A549 (cell line): ENCODE measurements around the gene ODR4.

Experiments
- CEBPB ChIP-seq, 2 experiments: fragments of >200 bp in 1 of 2; sonication (Bioruptor Twin) in 1 of 2; formaldehyde crosslinking in 1 of 2; IDR thresholded peaks; 2 replicates each; pipeline ENCODE4 v1.6.1; 2012 to 2016
- EP300 ChIP-seq, 2 experiments: fragments of >200 bp; sonication (Bioruptor Twin); formaldehyde crosslinking; IDR thresholded peaks; 2 replicates in 1 of 2; 3 replicates in 1 of 2; pipeline ENCODE4 v1.6.1; 2016 to 2017
- MYC ChIP-seq: IDR thresholded peaks from 2 replicates; pipeline ENCODE4 v1.6.1; 2012; ENCODE audit warnings: mild to moderate bottlenecking, inconsistent platforms, low read length, improper control_type of control experiment, borderline replicate concordance
- NFE2L2 ChIP-seq: fragments of 150-350 bp; conservative IDR thresholded peaks from 2 replicates; pipeline ENCODE4 v1.6.1; 2014; ENCODE audit warnings: low read length
- POLR2A ChIP-seq: IDR thresholded peaks from 2 replicates; pipeline ENCODE4 v1.6.1; 2012; ENCODE audit warnings: mild to moderate bottlenecking, low read length
- POLR2AphosphoS2 ChIP-seq: conservative IDR thresholded peaks from 2 replicates; pipeline ENCODE4 v1.6.1; 2012; ENCODE audit warnings: low read length, improper control_type of control experiment, inconsistent platforms
- RNF2 ChIP-seq: fragments of 200-600 bp; sonication (generic); IDR thresholded peaks from 2 replicates; pipeline ENCODE4 v1.6.1; 2016; ENCODE audit warnings: low read depth, mild to moderate bottlenecking, antibody characterized with exemption, moderate library complexity, borderline replicate concordance
- SREBF2 ChIP-seq: fragments of 450-650 bp; IDR thresholded peaks from 2 replicates; pipeline ENCODE4 v1.6.1; 2014; ENCODE audit warnings: mild to moderate bottlenecking, moderate library complexity
- TP53 ChIP-seq: fragments of 250-450 bp; sonication (Bioruptor Pico); IDR thresholded peaks from 2 replicates; pipeline ENCODE4 v1.5.0; 2021; ENCODE audit warnings: mild to moderate bottlenecking, moderate library complexity
- TF ChIP-seq, protein P1 (sequence below): fragments of >200 bp; sonication (Bioruptor Twin); formaldehyde crosslinking; IDR thresholded peaks from 3 replicates; pipeline ENCODE4 v1.5.1; 2016
- TF ChIP-seq, protein P2 (sequence below): IDR thresholded peaks from 2 replicates; pipeline ENCODE4 v1.6.1; 2012
- TF ChIP-seq, protein P3 (sequence below): fragments of >200 bp; sonication (Bioruptor Twin); formaldehyde crosslinking; IDR thresholded peaks from 3 replicates; pipeline ENCODE4 v1.6.1; 2016
- TF ChIP-seq, protein P4 (sequence below): fragments of 450-650 bp; IDR thresholded peaks from 2 replicates; pipeline ENCODE4 v1.6.1; 2014; ENCODE audit warnings: antibody characterized with exemption
- TF ChIP-seq, protein P5 (sequence below): fragments of 150-350 bp; IDR thresholded peaks from 2 replicates; pipeline ENCODE4 v1.6.1; 2014; ENCODE audit warnings: low read depth, mild to moderate bottlenecking, low read length

DNA sequence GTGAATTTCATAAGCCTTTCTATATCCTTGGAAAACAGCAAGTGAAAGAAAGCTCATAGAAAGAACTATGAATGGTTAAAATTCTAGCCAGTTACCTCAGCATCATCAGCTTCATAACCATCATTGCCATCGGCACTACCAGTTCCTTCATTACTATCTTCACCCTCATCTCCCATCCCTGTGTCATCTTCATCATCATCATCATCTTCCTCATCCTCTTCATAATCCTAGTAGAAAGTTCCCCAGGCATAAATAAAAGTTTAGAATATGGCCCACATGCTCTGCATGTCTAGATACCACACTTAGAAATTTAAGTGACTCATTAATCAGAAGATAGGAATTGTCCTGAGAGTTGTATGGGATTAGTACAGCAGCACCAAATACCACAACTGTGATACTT lies 49.6 kb upstream of the ODR4 start:
- TF ChIP-seq, protein P1, sequence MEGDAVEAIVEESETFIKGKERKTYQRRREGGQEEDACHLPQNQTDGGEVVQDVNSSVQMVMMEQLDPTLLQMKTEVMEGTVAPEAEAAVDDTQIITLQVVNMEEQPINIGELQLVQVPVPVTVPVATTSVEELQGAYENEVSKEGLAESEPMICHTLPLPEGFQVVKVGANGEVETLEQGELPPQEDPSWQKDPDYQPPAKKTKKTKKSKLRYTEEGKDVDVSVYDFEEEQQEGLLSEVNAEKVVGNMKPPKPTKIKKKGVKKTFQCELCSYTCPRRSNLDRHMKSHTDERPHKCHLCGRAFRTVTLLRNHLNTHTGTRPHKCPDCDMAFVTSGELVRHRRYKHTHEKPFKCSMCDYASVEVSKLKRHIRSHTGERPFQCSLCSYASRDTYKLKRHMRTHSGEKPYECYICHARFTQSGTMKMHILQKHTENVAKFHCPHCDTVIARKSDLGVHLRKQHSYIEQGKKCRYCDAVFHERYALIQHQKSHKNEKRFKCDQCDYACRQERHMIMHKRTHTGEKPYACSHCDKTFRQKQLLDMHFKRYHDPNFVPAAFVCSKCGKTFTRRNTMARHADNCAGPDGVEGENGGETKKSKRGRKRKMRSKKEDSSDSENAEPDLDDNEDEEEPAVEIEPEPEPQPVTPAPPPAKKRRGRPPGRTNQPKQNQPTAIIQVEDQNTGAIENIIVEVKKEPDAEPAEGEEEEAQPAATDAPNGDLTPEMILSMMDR, result no peak
- TF ChIP-seq, protein P2, sequence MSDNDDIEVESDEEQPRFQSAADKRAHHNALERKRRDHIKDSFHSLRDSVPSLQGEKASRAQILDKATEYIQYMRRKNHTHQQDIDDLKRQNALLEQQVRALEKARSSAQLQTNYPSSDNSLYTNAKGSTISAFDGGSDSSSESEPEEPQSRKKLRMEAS, result no peak
- TF ChIP-seq POLR2A (no peak), EP300 (IDR thresholded peaks at IDR 0.05) (no peak), CEBPB (IDR thresholded peaks at IDR 0.05) (no peak), RNF2 (no peak), SREBF2 (no peak), NFE2L2 (no peak), TP53 (CRISPR knock-in tag) (no peak), POLR2AphosphoS2 (no peak), MYC (no peak)
- TF ChIP-seq, protein P3, sequence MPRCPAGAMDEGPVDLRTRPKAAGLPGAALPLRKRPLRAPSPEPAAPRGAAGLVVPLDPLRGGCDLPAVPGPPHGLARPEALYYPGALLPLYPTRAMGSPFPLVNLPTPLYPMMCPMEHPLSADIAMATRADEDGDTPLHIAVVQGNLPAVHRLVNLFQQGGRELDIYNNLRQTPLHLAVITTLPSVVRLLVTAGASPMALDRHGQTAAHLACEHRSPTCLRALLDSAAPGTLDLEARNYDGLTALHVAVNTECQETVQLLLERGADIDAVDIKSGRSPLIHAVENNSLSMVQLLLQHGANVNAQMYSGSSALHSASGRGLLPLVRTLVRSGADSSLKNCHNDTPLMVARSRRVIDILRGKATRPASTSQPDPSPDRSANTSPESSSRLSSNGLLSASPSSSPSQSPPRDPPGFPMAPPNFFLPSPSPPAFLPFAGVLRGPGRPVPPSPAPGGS, result no peak
- TF ChIP-seq, protein P4, sequence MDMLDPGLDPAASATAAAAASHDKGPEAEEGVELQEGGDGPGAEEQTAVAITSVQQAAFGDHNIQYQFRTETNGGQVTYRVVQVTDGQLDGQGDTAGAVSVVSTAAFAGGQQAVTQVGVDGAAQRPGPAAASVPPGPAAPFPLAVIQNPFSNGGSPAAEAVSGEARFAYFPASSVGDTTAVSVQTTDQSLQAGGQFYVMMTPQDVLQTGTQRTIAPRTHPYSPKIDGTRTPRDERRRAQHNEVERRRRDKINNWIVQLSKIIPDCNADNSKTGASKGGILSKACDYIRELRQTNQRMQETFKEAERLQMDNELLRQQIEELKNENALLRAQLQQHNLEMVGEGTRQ, result no peak
- TF ChIP-seq, protein P5, sequence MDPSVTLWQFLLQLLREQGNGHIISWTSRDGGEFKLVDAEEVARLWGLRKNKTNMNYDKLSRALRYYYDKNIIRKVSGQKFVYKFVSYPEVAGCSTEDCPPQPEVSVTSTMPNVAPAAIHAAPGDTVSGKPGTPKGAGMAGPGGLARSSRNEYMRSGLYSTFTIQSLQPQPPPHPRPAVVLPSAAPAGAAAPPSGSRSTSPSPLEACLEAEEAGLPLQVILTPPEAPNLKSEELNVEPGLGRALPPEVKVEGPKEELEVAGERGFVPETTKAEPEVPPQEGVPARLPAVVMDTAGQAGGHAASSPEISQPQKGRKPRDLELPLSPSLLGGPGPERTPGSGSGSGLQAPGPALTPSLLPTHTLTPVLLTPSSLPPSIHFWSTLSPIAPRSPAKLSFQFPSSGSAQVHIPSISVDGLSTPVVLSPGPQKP, result no peak
